A673 (cell line): ENCODE measurements around the gene ATP2B3. TPM values are rescaled to one million over a fixed set of nuclear protein-coding genes. Genes with fewer than 3 reads are reported as not detected.

Experiments used
- BruUV-seq: library from RNA; stranded (reverse); fragments of 400-500 nt; replicated peaks from 2 replicates; lab custom pipeline; 2021; lab: Mats Ljungman, UMichigan
- CTCF ChIA-PET: fragments of 300-600 bp; sonication (Branson Sonifier 250); formaldehyde crosslinking; loops from one replicate; lab custom pipeline; 2022; ENCODE audit warnings: antibody characterized with exemption; lab: Charles Lee
- POLR2A ChIA-PET: fragments of 300-600 bp; sonication (Branson Sonifier 250); formaldehyde crosslinking; loops from one replicate; lab custom pipeline; 2022; ENCODE audit warnings: antibody characterized with exemption; ENCODE audit not compliant: low non-redundant PET; lab: Charles Lee
- DNase-seq: peaks from one replicate; pipeline ENCODE4 v3.0.0-alpha.2; 2015; ENCODE audit warnings: low spot score
- H3K27ac ChIP-seq: fragments of 200-600 bp; sonication (generic); 2 replicates; pipeline ENCODE4 v1.5.1; 2016; ENCODE audit warnings: mixed run types, low read depth, mild to moderate bottlenecking, mixed read lengths, antibody characterized with exemption, low read length; ENCODE audit not compliant: poor library complexity, severe bottlenecking
- H3K27me3 ChIP-seq: fragments of 200-600 bp; sonication (generic); replicated peaks from 2 replicates; pipeline ENCODE4 v1.6.1; 2017; ENCODE audit warnings: mixed run types, low read depth, mild to moderate bottlenecking, mixed read lengths, antibody characterized with exemption, low read length; ENCODE audit not compliant: insufficient read depth, poor library complexity
- H3K36me3 ChIP-seq: fragments of 200-600 bp; sonication (generic); 2 replicates; pipeline ENCODE4 v1.6.1; 2016; ENCODE audit warnings: mixed run types, mild to moderate bottlenecking, mixed read lengths, antibody characterized with exemption, low read length; ENCODE audit not compliant: insufficient read depth, poor library complexity, severe bottlenecking
- H3K4me1 ChIP-seq: fragments of 200-600 bp; sonication (generic); 2 replicates; pipeline ENCODE4 v1.6.1; 2017; ENCODE audit warnings: mixed run types, mild to moderate bottlenecking, mixed read lengths, antibody characterized with exemption, low read length; ENCODE audit not compliant: insufficient read depth, poor library complexity, severe bottlenecking
- H3K4me3 ChIP-seq: fragments of 200-600 bp; sonication (generic); 2 replicates; pipeline ENCODE4 v1.5.1; 2016; ENCODE audit warnings: low read depth, mixed run types, mild to moderate bottlenecking, mixed read lengths, low read length; ENCODE audit not compliant: poor library complexity, severe bottlenecking
- H3K9me3 ChIP-seq: fragments of 200-600 bp; sonication (generic); 2 replicates; pipeline ENCODE4 v1.6.1; 2016; ENCODE audit warnings: mixed run types, low read depth, mild to moderate bottlenecking, mixed read lengths, antibody characterized with exemption, low read length; ENCODE audit not compliant: poor library complexity, severe bottlenecking
- EZH2 ChIP-seq: fragments of 200-600 bp; sonication (generic); IDR thresholded peaks from 2 replicates; pipeline ENCODE4 v1.6.1; 2017; ENCODE audit warnings: borderline replicate concordance, low read depth, mild to moderate bottlenecking, mixed read lengths, antibody characterized with exemption, low read length; ENCODE audit not compliant: poor library complexity, severe bottlenecking
- intact Hi-C: fragments of 100-400 bp; cut with micrococcal nuclease; formaldehyde crosslinking; loops from one replicate; pipeline ENCODE4 v1.10.0; 2022; ENCODE audit not compliant: unreplicated experiment
- total RNA-seq: library from RNA; stranded (reverse); gene quantifications from 2 replicates; pipeline ENCODE4 v1.2.3, GENCODE V29; 2021
- TF ChIP-seq, protein P1 (sequence below): fragments of 300-800, 200-600 bp; sonication (generic); conservative IDR thresholded peaks from 2 replicates; pipeline ENCODE4 v1.5.1; 2017; ENCODE audit warnings: low read depth, mild to moderate bottlenecking, antibody characterized with exemption, low read length, moderate library complexity, mixed read lengths

ATP2B3 gene
- total RNA-seq, 1 experiment from 2014 or later, result 0.11 TPM

DNA sequence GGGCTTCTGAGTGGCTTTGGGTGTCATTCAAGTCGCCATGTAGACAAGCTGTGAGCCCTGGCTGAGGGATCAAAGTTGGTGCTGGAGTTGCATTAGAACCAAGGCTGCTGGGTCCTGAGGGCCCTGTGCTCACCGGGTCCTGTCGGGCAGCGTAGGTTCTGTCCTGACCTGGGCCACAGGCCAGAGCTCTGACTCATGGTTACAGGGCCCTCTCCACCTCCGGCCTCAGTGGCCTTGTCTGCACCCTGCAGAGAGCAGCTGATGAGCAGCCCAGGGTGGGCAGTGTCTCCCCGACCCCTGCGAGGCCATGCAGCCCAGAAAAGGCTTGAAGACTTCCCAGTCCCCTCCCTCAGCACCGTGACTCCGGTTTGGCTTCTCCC is 22.5 kb downstream of the ATP2B3 start:
- H3K36me3 ChIP-seq, result no peaks in the 10 kb centered on the region
- H3K27me3 ChIP-seq, result no peaks in the 10 kb centered on the region
- H3K4me1 ChIP-seq, result no peaks in the 10 kb centered on the region
- TF ChIP-seq EZH2, result no peak
- TF ChIP-seq, protein P1, sequence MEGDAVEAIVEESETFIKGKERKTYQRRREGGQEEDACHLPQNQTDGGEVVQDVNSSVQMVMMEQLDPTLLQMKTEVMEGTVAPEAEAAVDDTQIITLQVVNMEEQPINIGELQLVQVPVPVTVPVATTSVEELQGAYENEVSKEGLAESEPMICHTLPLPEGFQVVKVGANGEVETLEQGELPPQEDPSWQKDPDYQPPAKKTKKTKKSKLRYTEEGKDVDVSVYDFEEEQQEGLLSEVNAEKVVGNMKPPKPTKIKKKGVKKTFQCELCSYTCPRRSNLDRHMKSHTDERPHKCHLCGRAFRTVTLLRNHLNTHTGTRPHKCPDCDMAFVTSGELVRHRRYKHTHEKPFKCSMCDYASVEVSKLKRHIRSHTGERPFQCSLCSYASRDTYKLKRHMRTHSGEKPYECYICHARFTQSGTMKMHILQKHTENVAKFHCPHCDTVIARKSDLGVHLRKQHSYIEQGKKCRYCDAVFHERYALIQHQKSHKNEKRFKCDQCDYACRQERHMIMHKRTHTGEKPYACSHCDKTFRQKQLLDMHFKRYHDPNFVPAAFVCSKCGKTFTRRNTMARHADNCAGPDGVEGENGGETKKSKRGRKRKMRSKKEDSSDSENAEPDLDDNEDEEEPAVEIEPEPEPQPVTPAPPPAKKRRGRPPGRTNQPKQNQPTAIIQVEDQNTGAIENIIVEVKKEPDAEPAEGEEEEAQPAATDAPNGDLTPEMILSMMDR, result no peak
- POLR2A ChIA-PET, result no interaction called here
- H3K27ac ChIP-seq, result no peak overlapping the region
- no peaks in the 10 kb centered on the region for H3K9me3 ChIP-seq
- no TSS peak for BruUV-seq
- H3K4me3 ChIP-seq, result no peak overlapping the region
- CTCF ChIA-PET, result interaction anchor here (1.0 to 1.5 kb wide), 3 partner anchors 19 to 168 kb away, joined by 4 to 17 read pairs (median 4); no protein-coding TSS in a partner anchor
- no peak for DNase-seq
- intact Hi-C loops, result no loop called here

DNA sequence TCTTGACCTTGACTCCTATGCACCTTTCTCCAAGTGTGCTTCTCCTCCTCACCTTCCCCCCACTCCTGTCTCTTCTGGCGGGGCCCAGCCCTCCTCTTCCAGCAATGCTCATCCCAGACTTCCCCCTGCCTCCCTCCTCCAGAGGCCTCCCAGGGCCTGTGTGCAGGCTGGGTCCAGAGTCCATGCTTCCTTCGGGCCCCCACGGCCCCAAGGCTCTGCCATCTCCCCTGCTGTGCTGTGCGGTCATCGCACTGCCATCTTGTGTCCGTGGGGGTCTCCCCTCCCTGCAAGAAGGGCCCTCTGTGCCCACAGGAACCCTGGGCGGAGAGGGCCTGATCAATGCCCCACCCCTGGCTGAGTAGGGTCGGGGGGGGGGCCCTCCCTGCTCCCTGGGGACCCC is 27.3 kb downstream of the ATP2B3 start:
- no TSS peak for BruUV-seq
- no peak for DNase-seq
- TF ChIP-seq, protein P1, result no peak
- no peak for TF ChIP-seq EZH2
- Histone ChIP-seq H3K9me3 (no peaks in the 10 kb centered on the region), H3K4me3 (no peak overlapping the region), H3K27me3 (no peaks in the 10 kb centered on the region), H3K27ac (no peak overlapping the region), H3K36me3 (no peaks in the 10 kb centered on the region), H3K4me1 (no peaks in the 10 kb centered on the region)
- ChIA-PET POLR2A (no interaction called here), CTCF (no interaction called here)
- intact Hi-C loops, result no loop called here

DNA sequence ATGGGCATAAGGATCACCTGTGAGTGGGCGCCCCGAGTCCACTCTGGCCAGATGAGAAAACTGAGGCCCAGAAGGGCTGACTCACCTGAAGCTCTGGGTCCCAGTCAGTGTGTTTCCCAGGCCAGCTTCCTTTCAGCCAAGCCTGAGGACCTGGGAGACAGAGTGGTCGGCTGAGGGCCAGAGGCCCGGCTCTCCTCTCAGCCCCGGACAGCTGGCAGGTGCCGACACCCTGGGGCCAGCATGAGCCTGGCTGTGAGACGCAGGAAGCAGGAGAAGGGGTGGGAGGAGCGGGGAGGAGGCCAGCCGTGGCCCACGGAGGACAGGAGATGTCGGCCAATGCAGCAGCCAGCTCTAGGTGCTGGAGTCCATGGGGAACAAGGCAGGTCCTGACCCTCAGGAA is 28.9 kb downstream of the ATP2B3 start:
- Histone ChIP-seq H3K27ac (no peak overlapping the region), H3K36me3 (no peaks in the 10 kb centered on the region), H3K27me3 (no peaks in the 10 kb centered on the region), H3K9me3 (no peaks in the 10 kb centered on the region), H3K4me3 (no peak overlapping the region), H3K4me1 (no peaks in the 10 kb centered on the region)
- no peak for DNase-seq
- no peak for TF ChIP-seq EZH2
- TF ChIP-seq, protein P1, result no peak
- intact Hi-C loops, result no loop called here
- POLR2A ChIA-PET, result no interaction called here
- BruUV-seq, result no TSS peak
- CTCF ChIA-PET, result no interaction called here
